ENCODE results near the gene SLIT3. TPM values are rescaled to one million over a fixed set of nuclear protein-coding genes. Genes with fewer than 3 reads are reported as not detected.

SLIT3 gene
- total and polyA plus RNA-seq, 2 experiments from 2014 or later: 58.4 to 96.7 TPM

GRCh38 chr5:168721002-168721753 lies 579.8 kb downstream of the SLIT3 start:
- H2AFZ ChIP-seq: no peak overlapping the region
- no peaks in the 10 kb centered on the region for H4K20me1 ChIP-seq (ENCODE audit: insufficient read depth, poor library complexity, severe bottlenecking)
- DNase-seq (ENCODE audit: low spot score): no peak
- no peaks in the 10 kb centered on the region for H3K36me3 ChIP-seq (replicated peaks; ENCODE audit: insufficient read depth, low read depth)
- no peak overlapping the region for H3K27ac ChIP-seq
- H3K79me2 ChIP-seq: no peaks in the 10 kb centered on the region
- H3K4me1 ChIP-seq (ENCODE audit: insufficient read depth): no peaks in the 10 kb centered on the region
- no peaks in the 10 kb centered on the region for H3K27me3 ChIP-seq
- no peaks in the 10 kb centered on the region for H3K9me3 ChIP-seq (ENCODE audit: low read depth)
- H3K4me2 ChIP-seq: no peak overlapping the region
- H3K4me3 ChIP-seq: no peak overlapping the region
- no peaks in the 10 kb centered on the region for H3K9me2 ChIP-seq (replicated peaks; ENCODE audit: insufficient read depth)
- TF ChIP-seq EZH2 (IDR thresholded peaks at IDR 0.05; ENCODE audit: borderline replicate concordance) (no peak), EZH2phosphoT487 (IDR thresholded peaks at IDR 0.05; ENCODE audit: low read depth, severe bottlenecking, unreplicated experiment) (no peak), CTCF (IDR thresholded peaks at IDR 0.05; ENCODE audit: poor library complexity) (no peak)
- WGBS (ENCODE audit: low lambda C conversion rate, missing lambda C conversion rate): 80% methylated on average over 5 of the region's 5 CpGs

GRCh38 chr5:168720575-168720974 lies 580.4 kb downstream of the SLIT3 start:
- H3K9me3 ChIP-seq (ENCODE audit: low read depth): no peaks in the 10 kb centered on the region
- H3K27ac ChIP-seq: no peak overlapping the region
- no peak overlapping the region for H2AFZ ChIP-seq
- H3K27me3 ChIP-seq: no peaks in the 10 kb centered on the region
- DNase-seq (ENCODE audit: low spot score): no peak
- no peaks in the 10 kb centered on the region for H3K9me2 ChIP-seq (replicated peaks; ENCODE audit: insufficient read depth)
- no peaks in the 10 kb centered on the region for H4K20me1 ChIP-seq (ENCODE audit: insufficient read depth, poor library complexity, severe bottlenecking)
- H3K79me2 ChIP-seq: no peaks in the 10 kb centered on the region
- no peak overlapping the region for H3K4me3 ChIP-seq
- 94% methylated on average over 9 of the region's 9 CpGs for WGBS (ENCODE audit: low lambda C conversion rate, missing lambda C conversion rate)
- TF ChIP-seq EZH2 (IDR thresholded peaks at IDR 0.05; ENCODE audit: borderline replicate concordance): no peak
- TF ChIP-seq EZH2phosphoT487 (IDR thresholded peaks at IDR 0.05; ENCODE audit: low read depth, severe bottlenecking, unreplicated experiment): no peak
- TF ChIP-seq CTCF (IDR thresholded peaks at IDR 0.05; ENCODE audit: poor library complexity): no peak
- no peaks in the 10 kb centered on the region for H3K36me3 ChIP-seq (replicated peaks; ENCODE audit: insufficient read depth, low read depth)
- no peak overlapping the region for H3K4me2 ChIP-seq
- no peaks in the 10 kb centered on the region for H3K4me1 ChIP-seq (ENCODE audit: insufficient read depth)

GRCh38 chr5:168714046-168714445 lies 586.9 kb downstream of the SLIT3 start:
- WGBS (ENCODE audit: low lambda C conversion rate, missing lambda C conversion rate): 65% methylated on average over 4 of the region's 4 CpGs
- H3K4me3 ChIP-seq: no peak overlapping the region
- no peak for DNase-seq (ENCODE audit: low spot score)

More at GRCh38 chr5:168714046-168714445, 586.9 kb downstream of the SLIT3 start:
- no peaks in the 10 kb centered on the region for H4K20me1 ChIP-seq (ENCODE audit: insufficient read depth, poor library complexity, severe bottlenecking)
- TF ChIP-seq EZH2phosphoT487 (IDR thresholded peaks at IDR 0.05; ENCODE audit: low read depth, severe bottlenecking, unreplicated experiment): no peak
- no peak for TF ChIP-seq EZH2 (IDR thresholded peaks at IDR 0.05; ENCODE audit: borderline replicate concordance)
- no peak for TF ChIP-seq CTCF (IDR thresholded peaks at IDR 0.05; ENCODE audit: poor library complexity)
- H3K9me2 ChIP-seq (replicated peaks; ENCODE audit: insufficient read depth): no peaks in the 10 kb centered on the region
- H3K27ac ChIP-seq: no peak overlapping the region
- H3K27me3 ChIP-seq: no peaks in the 10 kb centered on the region
- no peak overlapping the region for H3K4me2 ChIP-seq
- no peaks in the 10 kb centered on the region for H3K9me3 ChIP-seq (ENCODE audit: low read depth)
- no peaks in the 10 kb centered on the region for H3K4me1 ChIP-seq (ENCODE audit: insufficient read depth)
- H3K79me2 ChIP-seq: no peaks in the 10 kb centered on the region
- H3K36me3 ChIP-seq (replicated peaks; ENCODE audit: insufficient read depth, low read depth): no peaks in the 10 kb centered on the region
- H2AFZ ChIP-seq: no peak overlapping the region
